Measurements from ENCODE around the gene MRFAP1L1. TPM values are rescaled to one million over a fixed set of nuclear protein-coding genes. Genes with fewer than 3 reads are reported as not detected.
A peak's percentile ranks its signal among the peaks of the same experiment; 100 is the strongest.

The MRFAP1L1 gene
- total RNA-seq, 1 donor from 2014 or later: 36.8 TPM

DNA sequence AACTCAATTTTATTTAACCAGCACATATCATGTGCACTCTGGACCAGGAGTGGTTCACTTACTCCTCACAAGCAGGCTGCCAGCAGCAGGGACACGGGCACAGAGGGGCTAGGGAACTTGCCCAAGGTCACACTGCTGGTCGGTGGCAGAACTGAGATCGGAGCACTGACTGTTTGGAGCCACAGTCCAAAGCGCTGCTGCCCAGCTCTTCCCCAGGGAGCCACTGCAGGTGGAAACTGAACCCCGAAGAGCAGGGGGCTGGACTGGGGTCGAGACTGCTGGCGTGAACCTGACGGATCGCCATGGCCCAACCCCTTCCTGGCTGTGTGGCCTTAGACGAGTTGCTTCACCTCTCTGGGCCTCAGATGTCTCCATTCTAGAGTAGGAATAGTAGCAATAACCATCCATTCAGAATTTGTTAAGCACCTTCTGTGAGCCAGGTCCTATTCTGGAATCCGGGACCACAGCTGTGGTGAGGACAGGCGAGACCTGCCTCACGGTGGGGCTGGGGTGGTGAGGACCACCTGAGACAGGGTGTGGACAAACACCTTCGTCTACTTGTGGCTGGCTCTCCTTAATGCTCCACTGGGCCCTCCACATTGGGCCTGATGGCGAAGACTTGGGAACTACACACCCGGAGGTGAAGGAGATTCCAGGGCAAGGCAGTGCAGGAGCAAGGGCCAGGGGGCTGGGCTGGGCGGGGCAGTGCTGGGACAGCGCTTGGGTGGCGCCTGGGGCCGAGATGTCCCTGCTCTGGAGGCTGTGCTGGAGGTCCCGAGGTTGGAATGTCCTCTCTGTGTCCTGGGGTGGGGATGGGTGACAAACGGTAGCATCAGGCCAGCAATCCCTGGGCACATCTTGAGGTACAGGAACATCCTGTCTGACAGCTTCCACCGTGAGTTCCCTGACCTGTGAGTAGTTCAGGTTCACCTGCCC, 40.9 kb upstream of the MRFAP1L1 start:
- H3K9me3 Mint-ChIP-seq (ENCODE audit: unreplicated experiment): peaks cover 3% of the 10 kb centered on the region
- DNase-seq (ENCODE audit: low read depth) (no peak), FAIRE-seq (no peak)
- H3K9ac ChIP-seq (ENCODE audit: low read length): no peak overlapping the region
- no peaks in the 10 kb centered on the region for H3K27me3 ChIP-seq (ENCODE audit: insufficient read depth, low read length)
- no peaks in the 10 kb centered on the region for H3K4me1 Mint-ChIP-seq (ENCODE audit: low read depth, unreplicated experiment)
- no peak overlapping the region for H3K27ac Mint-ChIP-seq (ENCODE audit: unreplicated experiment)
- H3K4me3 Mint-ChIP-seq (ENCODE audit: unreplicated experiment): no peak overlapping the region
- no peak overlapping the region for H3K4me2 ChIP-seq (ENCODE audit: low read length)
- no peaks in the 10 kb centered on the region for H3K9me3 ChIP-seq (ENCODE audit: insufficient read depth, low read depth, low read length)
- H2AFZ ChIP-seq (ENCODE audit: low read depth, low read length): no peak overlapping the region
- no peak for TF ChIP-seq EZH2 (IDR thresholded peaks at IDR 0.05; ENCODE audit: insufficient read depth, low read length)
- no peak for TF ChIP-seq CTCF (IDR thresholded peaks at IDR 0.05; ENCODE audit: insufficient read depth, low read depth, low read length)
- no peak overlapping the region for H3K4me3 ChIP-seq (ENCODE audit: insufficient read depth, low read depth, low read length)
- peaks cover 14% of the 10 kb centered on the region for H3K4me1 ChIP-seq (ENCODE audit: insufficient read depth, low read length)
- no peaks in the 10 kb centered on the region for H3K79me2 ChIP-seq (ENCODE audit: insufficient read depth, low read length)
- no peaks in the 10 kb centered on the region for H3K36me3 ChIP-seq (ENCODE audit: insufficient read depth, low read length)
- no peaks in the 10 kb centered on the region for H4K20me1 ChIP-seq (ENCODE audit: insufficient read depth, low read length)
- no peaks in the 10 kb centered on the region for H3K27me3 Mint-ChIP-seq (ENCODE audit: low read depth, unreplicated experiment)
- no peaks in the 10 kb centered on the region for H3K36me3 Mint-ChIP-seq (ENCODE audit: low read depth, unreplicated experiment)
- H3K27ac ChIP-seq (ENCODE audit: low read depth, low read length): no peak overlapping the region

- no peaks in the 10 kb centered on the region for H3K4me1 Mint-ChIP-seq (ENCODE audit: low read depth, unreplicated experiment)
- H2AFZ ChIP-seq (ENCODE audit: low read depth, low read length): peak overlapping the region; percentile 65
- H3K27ac ChIP-seq (ENCODE audit: low read depth, low read length): no peak overlapping the region
- H3K9me3 Mint-ChIP-seq (ENCODE audit: unreplicated experiment): no peaks in the 10 kb centered on the region
- H3K9me3 ChIP-seq (ENCODE audit: insufficient read depth, low read depth, low read length): no peaks in the 10 kb centered on the region
- no peaks in the 10 kb centered on the region for H3K27me3 Mint-ChIP-seq (ENCODE audit: low read depth, unreplicated experiment)
- no peak overlapping the region for H3K4me3 Mint-ChIP-seq (ENCODE audit: unreplicated experiment)
- no peaks in the 10 kb centered on the region for H4K20me1 ChIP-seq (ENCODE audit: insufficient read depth, low read length)
- H3K27ac Mint-ChIP-seq (ENCODE audit: unreplicated experiment): no peak overlapping the region
- H3K4me2 ChIP-seq (ENCODE audit: low read length): peak overlapping the region; percentile 23
- H3K36me3 ChIP-seq (ENCODE audit: insufficient read depth, low read length): no peaks in the 10 kb centered on the region
- TF ChIP-seq EZH2 (IDR thresholded peaks at IDR 0.05; ENCODE audit: insufficient read depth, low read length): no peak
- no peak for TF ChIP-seq CTCF (IDR thresholded peaks at IDR 0.05; ENCODE audit: insufficient read depth, low read depth, low read length)
- H3K27me3 ChIP-seq (ENCODE audit: insufficient read depth, low read length): no peaks in the 10 kb centered on the region
- no peaks in the 10 kb centered on the region for H3K79me2 ChIP-seq (ENCODE audit: insufficient read depth, low read length)
- DNase-seq (ENCODE audit: low read depth) (peak; percentile 33), FAIRE-seq (no peak)
- no peak overlapping the region for H3K4me3 ChIP-seq (ENCODE audit: insufficient read depth, low read depth, low read length)
- peaks cover 14% of the 10 kb centered on the region for H3K4me1 ChIP-seq (ENCODE audit: insufficient read depth, low read length)
- peak overlapping the region; percentile 4 for H3K9ac ChIP-seq (ENCODE audit: low read length)
- H3K36me3 Mint-ChIP-seq (ENCODE audit: low read depth, unreplicated experiment): no peaks in the 10 kb centered on the region
Observed at GRCh38 chr4:6749340-6750171, 39.9 kb upstream of the MRFAP1L1 start.

Data from astrocyte (in vitro differentiated cells and primary cell).